Head of caudate nucleus (tissue), 42 donors: Measurements from ENCODE around the gene NTMT1.
"Not testable (repeated sequence)": the region's sequence is repeated elsewhere in the genome, so short reads cannot be mapped to it uniquely, and the experiment has no call there.

Experiments
- DNase-seq, 42 donors: peaks; one replicate each; pipeline versions ENCODE4 v3.0.0 to v3.0.0-alpha.2; 2020 to 2021; ENCODE audit warnings: mixed read lengths in 7 of 42
- intact Hi-C: fragments of 100-400 bp; cut with DNase I; formaldehyde crosslinking; loops from one replicate; pipeline ENCODE4 v1.15.0; 2022

The NTMT1 gene

DNA sequence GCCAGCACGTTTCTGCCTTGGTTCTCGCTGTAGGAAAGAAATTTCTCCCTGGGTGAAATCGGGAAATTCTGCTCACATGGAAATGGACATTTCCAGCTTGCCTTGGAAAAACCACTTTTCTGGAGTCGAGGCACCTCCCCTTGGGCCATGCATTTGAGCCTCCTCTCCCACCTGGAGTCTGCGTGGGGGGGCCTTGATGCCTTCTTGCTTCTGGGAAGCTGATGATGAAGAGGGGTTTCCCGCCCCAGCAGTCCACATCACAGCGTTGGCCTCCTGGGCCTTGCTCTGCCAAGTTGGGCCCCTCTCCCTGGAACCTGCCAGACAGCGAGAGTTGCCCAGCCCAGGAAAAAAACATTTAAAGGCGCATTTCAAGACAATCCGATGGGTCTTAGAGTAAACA is 17.7 kb downstream of the NTMT1 start:
- intact Hi-C loops, result loop anchor here (10.0 kb wide), 1 partner anchor 141 kb away; no protein-coding TSS in a partner anchor
- DNase-seq, result no peak

DNA sequence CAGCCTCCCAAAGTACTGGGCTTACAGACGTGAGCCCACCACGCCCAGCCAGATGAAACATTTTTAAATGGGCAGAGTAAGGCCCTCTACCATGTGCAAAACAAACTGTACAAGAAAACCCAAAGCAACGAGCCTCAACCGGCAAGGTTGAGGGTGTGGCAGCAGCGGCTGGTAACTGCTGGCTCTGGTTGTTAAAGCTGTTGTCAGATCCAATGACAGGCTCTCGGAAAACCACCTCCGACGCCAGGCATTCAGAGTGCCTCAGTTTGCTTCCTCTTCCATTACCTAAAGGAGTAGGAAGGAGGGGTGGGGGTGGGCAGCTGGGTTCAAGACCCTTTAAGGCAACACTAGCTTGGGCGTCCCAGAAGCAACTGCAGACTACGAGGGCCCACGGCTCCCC is 18.4 kb downstream of the NTMT1 start:
- DNase-seq, result no peak
- intact Hi-C loops, result loop anchor here (10.0 kb wide), 1 partner anchor 140 kb away; no protein-coding TSS in a partner anchor

DNA sequence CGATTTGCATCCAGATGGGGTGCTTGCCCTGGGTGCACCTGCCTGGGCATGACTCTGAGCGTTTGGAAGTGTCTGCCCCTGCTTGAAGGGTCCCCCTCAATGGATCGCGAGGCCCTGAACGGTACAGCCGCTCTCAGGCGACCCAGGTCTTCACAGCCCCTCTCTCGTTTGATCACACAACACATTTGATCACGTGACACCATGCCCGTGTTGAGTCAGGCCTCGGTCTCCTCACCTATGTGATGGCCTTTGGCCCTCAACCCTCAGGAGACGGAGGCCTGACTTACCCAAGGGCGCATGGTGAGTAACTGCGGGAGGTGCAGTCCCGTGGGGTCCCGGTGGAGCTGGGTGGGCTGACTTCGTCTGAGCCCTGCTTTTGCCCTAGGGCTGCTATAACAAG is 18.9 kb downstream of the NTMT1 start:
- no peak for DNase-seq
- intact Hi-C loops, result loop anchor here (10.0 kb wide), 1 partner anchor 140 kb away; no protein-coding TSS in a partner anchor

DNA sequence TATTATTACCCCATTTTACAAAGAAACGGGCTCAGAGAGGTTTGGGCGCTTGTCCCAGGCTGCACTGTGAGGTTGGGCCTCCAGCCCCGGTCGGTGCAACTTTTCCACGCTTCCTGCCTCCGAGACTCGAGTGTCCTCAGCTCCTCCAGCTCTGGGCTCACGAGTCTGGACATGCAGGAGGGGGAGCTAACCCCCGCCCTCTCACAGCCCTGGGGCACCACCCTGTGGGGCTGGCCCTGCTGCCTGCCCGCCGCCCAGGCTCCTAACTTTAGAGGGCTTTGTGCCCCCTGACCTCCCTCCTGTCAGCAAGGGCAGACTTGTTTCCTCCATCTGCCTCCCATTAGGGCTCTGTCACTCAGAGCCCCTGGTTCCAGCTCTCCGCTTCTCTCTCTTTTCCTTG is 20.3 kb downstream of the NTMT1 start:
- intact Hi-C loops, result loop anchor here (10.0 kb wide), 1 partner anchor 139 kb away; no protein-coding TSS in a partner anchor
- DNase-seq, result no peak

DNA sequence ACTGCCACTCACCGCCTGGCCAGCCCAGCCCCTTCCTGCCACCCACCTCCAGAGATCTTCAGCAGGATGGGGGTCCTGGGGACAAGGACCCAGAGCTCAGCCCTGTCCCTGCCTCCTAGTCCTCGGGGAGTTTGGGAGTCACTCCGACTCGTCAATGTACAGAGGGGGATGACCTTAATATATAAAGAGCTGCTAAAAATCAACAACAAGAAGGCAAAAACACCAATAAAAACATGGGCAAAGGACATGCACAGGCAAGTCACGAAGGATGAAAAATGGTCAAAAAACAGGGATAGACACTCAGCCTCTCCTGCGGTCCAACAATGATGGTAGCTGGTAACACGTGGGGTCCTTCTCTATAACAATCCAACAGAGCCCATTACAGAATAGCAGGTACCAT is 20.7 kb downstream of the NTMT1 start:
- intact Hi-C loops, result loop anchor here (10.0 kb wide), 1 partner anchor 138 kb away; no protein-coding TSS in a partner anchor
- DNase-seq, result no peak

DNA sequence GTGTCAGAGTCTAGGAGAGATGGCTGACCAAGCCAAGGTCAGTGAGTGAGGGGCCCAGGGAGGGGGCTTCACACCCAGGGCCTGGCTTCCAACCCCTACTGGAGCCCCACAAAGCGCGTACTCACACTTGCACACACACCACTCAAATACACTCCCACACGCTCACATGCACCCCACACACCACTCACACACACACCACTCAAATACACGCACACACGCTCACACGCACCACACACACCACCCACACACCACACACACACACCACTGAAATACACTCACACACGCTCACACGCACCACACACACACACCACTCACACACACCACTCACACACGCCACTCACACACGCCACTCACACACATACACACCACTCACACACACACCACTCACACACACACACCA is 21.7 kb downstream of the NTMT1 start:
- intact Hi-C loops, result loop anchor here (10.0 kb wide), 1 partner anchor 137 kb away; no protein-coding TSS in a partner anchor
- no peak for DNase-seq

DNA sequence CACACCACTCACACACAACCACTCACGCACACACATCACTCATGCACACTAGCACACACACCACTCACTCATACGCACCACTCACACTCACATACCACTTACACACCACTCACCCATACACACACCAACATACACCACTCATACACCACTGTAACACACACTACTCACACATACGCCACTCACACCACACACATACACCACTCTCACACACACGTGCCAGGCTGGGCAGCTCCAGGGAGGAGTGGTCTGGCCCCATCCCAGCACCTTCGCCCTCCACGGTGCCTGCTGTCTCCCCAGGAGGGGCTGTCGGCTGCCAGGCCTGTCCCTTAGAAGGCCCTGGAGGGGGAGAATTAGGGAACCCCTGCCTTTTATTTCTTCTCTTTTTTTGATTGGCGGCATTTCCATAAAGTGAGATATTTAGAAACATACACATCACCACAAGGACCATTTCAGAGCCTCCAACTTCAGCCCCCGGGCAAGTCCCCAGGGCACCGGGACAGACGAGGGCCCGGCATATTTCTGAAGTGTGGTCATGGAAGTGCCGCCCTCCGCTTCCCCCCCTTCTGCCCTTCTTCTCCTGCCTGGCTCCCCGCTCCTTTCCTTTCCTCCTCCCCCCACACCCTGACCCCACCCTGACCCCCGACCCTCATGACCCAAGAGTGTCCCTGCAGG is 22.3 kb downstream of the NTMT1 start:
- no peak for DNase-seq

DNA sequence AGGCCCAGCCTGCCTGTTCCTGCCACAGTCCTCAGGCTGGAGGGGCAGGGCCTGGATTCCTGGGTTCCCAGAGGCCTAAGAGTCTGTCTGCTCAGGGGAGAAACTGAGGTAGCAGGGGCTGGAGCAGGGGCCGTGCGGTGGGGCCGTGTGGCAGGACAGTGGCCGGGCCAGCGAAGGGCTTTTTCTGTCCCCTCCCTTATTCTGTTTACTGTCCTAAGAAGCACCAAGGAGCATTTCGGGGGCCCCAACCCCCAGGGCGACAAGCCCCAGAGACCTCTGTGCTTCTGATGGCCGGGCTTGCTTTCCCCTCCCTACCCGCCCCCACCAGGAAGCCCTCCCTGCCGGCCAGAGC is 22.8 kb downstream of the NTMT1 start:
- intact Hi-C loops, result loop anchor here (10.0 kb wide), 1 partner anchor 136 kb away; no protein-coding TSS in a partner anchor
- no peak for DNase-seq

More for the DNA sequence above, 22.3 kb downstream of the NTMT1 start:
- intact Hi-C loops, result loop anchor here (10.0 kb wide), 1 partner anchor 137 kb away; no protein-coding TSS in a partner anchor

DNA sequence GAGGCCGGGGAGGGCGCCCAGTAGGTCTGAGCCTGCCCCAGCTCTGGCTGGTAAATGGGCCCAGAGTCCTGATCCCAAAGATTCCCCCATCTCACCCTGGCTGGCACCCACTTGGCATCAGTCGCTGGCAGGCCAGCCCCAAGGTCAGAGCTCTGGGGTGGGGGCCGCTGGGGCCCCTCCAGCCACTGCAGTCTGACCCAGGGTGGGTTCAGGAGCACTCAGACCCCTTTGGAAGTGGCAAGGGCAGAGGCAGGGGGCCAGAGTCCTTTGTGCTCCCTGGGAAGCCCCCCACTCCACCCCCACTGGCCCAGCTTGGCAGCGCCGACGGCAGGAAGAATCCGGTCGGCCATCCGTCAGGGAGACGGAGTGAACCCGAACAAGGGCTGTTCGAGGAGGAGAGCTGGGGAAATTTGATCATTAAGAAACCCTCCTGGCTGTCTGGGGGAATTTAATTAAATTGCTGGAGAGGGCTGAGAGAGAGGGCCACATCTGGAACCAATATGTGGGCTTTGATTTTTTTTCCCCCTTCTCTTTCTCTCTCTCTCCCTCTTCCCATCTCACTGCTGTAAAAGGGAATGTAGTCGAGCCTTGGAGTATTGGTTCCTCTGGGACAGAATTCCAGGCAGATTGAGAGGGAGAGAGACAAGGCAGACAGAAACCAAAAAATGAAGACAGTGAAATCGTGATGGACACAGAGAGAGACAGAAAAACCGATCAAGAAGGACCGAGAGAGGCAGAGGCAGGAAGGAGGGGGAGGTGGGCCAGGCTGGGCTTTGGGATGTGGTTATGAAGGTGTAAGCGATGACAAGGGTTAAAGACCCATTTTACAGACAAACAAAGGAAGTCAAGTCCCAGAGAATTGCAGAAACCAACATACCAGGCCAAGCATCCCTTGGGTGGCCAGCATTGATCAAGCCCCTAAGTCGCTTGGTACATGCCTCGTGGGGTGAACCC is 24.0 kb downstream of the NTMT1 start:
- no peak for DNase-seq
- intact Hi-C loops, result loop anchor here (10.0 kb wide), 1 partner anchor 135 kb away; no protein-coding TSS in a partner anchor

DNA sequence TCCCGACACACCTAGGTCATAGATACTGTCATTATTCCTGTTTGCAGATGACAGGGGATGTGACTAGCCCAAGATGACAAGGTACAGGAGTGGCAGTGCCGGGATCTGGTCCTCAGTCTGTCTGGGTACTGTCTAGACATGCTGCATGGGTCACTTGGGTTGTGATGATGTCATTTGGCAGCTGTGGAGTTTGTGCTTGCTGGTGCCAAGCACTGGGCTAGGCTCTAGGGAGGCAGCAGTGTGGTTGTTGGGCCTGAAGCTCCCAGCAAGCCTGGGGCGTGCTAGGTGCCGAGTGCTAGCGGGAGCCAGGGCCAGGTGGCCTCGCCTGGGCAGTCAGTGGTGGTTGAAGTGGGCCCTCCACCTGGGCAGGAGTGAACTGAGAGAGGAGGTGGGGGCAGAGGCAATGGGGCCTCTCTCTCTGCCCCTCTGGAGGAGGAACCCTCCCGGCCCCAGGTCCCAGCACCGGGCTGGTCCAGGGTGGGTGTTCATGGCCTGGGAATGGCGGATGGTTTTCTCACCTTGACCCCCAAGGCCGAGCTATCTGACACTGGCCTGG is 24.8 kb downstream of the NTMT1 start:
- DNase-seq, result peak in 9 of 42 donors; percentile 17 to 60 (median 48)

DNA sequence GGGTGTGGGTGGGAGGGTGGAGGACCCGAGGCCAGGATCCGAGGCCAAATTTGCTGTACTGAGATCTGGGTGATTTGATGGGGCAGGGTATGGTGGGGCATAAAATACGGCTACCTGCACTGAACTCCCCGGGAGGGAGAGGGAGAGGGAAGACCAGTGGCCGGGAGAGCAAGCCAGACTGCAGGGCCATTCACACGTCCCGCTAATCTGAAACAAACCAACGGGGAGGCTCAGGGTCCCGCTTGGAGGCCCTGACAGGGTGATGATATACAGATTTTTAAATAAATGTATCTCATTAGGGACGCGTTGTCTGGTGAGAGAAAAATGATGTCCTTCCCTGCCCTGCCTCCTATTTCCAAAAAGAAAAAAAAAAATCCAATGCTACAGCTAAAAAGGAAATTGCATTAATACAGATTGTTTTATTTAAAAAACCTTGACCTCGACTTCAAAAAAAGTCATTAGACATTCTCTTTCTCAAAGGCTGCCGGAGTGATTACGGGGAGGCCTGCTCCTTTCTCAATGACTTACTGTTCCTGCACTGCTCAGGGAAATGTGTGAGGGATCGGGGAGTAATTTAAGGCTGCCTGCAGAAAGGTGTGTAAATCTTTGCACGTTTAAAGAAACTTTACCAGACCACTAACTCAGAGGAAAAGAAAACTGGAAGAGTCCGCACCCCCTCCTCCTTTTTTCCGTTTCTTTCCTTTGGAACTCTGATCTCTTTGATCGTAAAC is 28.0 kb downstream of the NTMT1 start:
- no peak for DNase-seq
- intact Hi-C loops, result no loop called here

More for the DNA sequence above, 24.8 kb downstream of the NTMT1 start:
- intact Hi-C loops, result no loop called here

DNA sequence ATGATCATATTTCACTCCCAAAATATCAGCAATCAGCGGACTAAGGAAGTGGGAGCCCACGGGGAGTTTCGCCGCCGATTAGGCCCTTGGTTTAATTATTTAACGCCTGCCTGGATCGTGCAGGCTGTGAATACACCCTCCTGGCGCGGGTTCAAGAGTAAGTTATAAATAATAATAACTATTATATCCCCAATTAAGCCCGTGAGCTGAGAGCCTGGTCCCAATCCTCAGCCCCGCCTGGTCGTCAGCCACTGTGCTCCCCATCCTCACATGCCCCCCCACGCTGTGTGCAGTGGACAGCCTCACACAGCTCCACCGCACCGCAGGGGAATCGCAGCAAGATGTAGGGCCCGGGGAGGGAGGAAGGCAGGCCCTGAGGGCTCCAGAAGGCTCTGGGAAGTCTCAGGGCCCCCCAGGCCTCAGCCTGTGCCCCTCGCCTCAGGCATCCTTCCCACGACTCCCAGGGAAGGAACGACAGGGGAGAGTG is 28.6 kb downstream of the NTMT1 start:
- no peak for DNase-seq

DNA sequence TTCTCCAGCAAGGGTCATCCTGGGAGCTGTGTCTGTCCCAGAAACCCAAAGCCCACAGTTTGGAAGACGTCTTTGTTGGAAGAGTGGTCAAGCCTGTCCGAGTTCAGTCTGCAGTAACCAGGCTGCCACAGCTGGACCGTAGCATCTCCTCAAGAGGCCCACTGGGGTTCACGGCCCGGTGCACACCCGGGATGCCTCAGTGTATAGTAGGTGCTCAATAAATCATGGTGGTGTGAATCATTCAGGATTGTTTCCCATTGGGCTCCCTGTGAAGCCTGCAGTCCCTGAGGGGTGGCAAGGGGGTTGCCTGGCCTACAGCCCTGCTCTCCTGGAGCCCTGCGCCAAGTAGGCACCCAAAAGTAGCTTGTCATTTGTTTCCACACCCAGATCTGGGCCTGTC is 29.2 kb downstream of the NTMT1 start:
- no peak for DNase-seq
- intact Hi-C loops, result no loop called here

More for the DNA sequence above, 28.6 kb downstream of the NTMT1 start:
- intact Hi-C loops, result no loop called here

DNA sequence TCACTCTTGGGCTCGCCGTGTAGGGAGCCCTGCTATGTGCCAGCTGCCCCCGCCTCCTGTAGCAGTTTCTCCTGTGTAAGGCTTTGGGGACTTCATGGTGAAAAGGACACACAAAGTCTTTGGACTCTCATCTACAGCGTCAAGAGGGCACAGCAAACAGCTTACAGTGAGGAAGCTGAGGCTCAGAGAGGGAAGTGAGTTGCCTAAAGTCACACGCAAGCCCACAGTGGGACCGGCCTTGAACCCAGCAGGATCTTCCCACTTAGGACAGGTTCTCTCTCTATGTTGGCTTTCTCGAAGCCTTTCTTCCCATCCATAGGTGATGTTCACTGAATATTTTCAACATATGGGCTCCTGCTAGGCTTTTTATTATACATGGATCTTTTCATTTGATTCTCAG is 29.7 kb downstream of the NTMT1 start:
- intact Hi-C loops, result no loop called here
- DNase-seq, result no peak

DNA sequence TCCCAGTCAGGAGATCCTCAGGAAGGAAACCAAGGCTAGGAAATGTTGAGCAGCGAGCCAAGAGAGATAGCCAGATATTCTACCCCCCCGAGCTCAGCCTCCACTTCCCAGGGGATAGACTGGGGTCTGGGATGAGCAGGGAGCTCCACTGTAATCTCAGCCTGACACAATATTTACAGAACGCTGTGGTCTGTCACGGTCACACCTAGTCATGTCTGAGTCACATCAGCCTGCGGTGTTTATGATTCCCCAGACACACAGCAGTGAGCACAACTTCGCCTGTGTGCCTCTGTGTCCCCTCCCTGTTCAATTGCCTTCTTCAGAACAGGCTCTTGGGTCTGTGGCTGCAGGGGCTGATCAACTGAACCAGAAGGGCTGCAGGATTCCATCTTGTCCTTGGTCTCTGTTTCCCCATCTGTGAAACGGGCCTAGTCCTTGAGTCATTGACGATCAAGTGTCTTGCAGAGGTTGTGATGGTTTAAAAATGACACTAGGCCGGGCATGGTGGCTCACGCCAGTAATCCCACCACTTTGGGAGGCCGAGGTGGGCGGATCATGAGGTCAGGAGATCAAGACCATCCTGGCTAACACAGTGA is 30.9 kb downstream of the NTMT1 start:
- no peak for DNase-seq
- intact Hi-C loops, result no loop called here

DNA sequence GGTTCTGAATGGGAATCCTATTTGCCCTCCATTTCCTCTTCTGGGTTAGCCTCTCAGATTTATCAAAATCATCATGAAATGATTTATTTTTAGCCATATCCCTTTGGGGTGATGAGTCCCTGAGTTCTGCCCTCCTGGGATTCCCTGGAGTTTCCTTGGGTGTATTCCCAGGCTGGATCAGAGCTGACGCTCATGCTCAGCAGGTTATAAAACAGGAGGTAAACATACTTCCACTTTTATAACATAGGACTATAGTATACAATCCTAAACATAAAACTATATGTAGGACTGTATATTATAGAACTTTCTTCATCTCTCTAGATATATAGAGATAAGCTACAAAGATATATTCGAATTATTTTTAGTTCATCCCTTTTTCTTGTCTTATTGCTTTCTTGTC is 35.1 kb downstream of the NTMT1 start:
- DNase-seq, result no peak
- intact Hi-C loops, result no loop called here

DNA sequence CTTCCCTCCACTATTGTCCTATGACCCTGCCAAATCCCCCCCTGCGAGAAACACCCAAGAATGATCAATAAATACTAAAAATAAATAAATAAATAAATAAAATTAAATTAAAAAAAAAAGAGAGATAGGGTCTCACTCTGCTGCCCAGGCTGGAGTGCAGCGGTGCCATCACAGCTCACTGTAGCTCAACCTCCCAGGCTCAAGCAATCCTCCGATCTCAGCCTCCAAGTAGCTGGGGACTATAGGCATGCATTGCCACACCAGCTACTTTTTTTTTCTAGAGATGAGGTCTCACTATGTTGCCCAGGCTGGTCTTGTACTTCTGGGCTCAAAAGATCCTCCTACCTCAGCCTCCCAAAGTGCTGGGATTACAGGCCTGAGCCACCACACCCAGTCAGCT is 36.3 kb downstream of the NTMT1 start:
- DNase-seq, intact Hi-C loops: not testable (repeated sequence)

DNA sequence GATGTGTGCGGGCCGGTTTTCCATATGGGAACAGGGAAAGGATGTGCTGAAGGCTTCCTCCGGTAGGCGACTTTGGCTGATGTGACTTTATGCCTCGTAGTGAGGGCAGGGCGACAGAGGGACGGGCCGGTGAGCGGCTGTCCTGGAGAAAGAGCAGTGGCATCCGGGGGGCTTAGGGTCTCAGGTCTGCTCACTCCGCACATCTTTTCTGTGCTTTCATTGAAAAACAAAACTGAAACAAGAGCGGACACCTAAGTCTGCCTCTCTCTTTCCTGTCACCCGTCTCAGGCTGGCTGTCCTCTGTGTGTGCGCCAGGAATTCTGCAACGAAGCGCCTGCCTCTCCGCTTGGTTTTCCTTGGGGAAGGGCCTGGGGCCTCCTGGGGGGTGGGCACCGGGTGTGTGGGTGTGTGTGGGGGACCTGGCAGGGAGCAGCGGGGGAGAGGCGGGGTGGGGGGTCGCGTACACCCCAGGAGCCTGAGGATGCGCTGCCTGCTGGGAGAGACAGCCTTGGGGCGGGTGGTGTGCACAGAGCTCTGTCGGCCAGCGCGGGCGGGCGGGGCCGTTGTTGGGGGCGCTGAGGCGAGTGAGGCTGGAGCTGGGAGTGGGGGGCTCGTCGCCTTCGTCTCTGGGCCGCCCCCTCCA is 38.9 kb downstream of the NTMT1 start:
- no peak for DNase-seq
- intact Hi-C loops, result no loop called here
